CD1c-positive myeloid dendritic cell (primary cell): ENCODE results near the gene UAP1L1.
A peak's percentile ranks its signal among the peaks of the same experiment; 100 is the strongest.
"Not testable (repeated sequence)": the region's sequence is repeated elsewhere in the genome, so short reads cannot be mapped to it uniquely, and the experiment has no call there.

Source experiments
- DNase-seq: peaks from one replicate; pipeline ENCODE4 v3.0.0-alpha.2; 2016; ENCODE audit errors: extremely low spot score

The UAP1L1 gene

DNA sequence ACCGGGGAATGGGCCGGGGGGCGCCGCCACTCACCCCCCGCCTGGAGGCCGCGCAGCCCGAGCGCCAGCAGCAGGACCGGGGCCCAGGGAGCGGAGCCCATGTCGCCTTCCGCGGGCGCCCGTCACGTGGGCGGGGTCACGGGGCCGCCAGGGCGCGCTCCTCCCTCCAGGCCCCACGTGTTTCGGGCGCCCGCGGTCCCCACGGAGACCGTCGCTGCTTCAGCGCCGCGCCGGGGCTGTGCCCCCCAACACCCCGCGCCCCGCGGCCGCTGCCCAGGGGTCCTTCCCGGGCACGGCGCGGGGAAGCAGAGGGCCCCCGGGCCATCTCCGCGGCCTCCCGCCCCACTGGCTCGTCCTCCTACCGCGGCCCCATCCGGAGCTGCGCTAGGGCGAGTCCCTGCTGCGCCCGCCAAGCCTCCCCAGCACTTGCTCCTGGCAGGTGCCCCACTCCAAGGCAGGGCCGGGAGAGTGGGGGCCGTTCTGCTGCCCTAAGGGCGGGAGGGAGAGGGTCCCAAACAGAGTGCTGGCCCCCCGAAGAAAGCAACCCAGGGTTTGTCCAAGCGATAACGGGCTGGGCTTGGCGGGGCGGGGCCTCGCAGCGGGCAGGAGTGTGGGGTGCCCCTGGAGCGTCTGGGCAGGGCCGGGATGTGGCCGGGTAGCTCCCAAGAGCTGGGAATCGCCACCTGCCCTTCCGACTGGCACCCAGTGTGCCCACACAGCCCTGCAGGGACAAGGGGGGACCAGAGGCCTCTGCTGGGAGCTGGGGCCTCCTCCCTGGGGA is 37.5 kb downstream of the UAP1L1 start, which contains the start of gene DPP7:
TSS of gene DPP7 (minus strand) at position 121 of the 781 bp plus-strand sequence. CDS start at position 101, 20 bp downstream.
- DNase-seq: peak; percentile 90

DNA sequence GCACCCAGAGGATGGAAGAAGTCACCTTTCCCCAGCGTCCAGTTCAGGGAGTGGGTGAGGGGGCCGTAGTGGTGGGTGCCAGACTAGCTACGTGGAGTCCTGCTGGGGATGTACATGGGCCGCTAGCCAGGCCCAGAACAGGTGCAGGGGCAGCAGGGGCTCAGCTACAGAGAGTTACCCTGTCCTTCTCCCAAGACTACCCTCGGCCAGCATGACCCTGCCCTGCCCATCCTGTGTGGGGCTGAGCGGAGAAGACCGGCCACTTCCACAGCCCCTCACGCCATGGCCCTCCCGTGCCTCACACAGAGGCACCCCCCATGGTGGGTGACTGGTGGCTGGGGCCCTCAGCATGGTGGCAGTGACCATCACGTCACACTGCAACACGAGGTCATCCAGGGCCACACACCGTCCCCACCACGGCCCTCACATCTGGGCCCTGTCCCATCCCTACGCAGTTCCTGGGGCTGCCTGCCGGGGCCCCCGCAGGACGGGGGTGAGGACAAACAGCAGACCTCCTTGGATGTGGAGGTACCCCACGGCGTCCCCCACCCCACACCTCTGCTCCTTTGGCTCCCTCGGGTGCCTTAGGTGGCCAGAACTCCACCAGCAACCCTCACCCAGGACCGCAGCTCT is 38.2 kb downstream of the UAP1L1 start:
- no peak for DNase-seq

DNA sequence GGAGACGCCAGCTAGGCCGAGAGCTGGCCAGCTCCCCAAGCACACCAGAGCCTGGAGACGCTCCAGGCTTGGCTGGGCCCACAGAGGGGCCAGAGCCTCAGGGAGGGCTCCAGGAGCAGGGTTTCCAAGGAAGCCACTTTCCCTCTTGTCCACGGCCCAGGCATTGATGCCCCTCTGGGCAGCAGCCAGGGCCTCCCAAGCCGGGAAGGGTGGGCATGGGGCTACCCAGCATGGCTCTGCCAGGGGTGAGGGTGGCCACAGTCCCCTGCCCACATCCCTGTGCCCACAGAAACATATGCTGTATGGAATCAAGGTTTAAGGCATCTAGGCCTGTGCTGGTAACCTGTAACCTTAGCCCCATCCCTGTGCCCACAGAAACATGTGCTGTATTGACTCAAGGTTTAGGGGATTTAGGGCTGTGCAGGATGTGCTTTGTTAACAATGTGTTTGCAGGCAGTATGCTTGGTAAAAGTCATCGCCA is 38.8 kb downstream of the UAP1L1 start:
- no peak for DNase-seq

DNA sequence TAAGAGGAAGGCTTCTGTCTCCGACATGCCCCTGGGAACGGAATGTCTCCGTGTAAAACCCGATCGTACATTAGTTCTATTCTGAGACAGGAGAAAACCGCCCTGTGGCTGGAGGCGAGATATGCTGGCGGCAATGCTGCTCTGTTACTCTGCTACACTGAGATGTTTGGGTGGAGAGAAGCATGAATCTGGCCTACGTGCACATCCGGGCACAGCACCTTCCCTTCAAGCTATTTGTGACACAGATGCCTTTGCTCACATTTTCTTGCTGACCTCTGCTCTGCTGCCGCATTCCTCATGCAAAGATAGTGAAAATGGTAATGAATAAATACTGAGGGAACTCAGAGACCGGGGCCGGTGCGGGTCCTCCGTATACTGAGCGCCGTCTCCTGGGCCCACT is 39.4 kb downstream of the UAP1L1 start:
- no peak for DNase-seq

DNA sequence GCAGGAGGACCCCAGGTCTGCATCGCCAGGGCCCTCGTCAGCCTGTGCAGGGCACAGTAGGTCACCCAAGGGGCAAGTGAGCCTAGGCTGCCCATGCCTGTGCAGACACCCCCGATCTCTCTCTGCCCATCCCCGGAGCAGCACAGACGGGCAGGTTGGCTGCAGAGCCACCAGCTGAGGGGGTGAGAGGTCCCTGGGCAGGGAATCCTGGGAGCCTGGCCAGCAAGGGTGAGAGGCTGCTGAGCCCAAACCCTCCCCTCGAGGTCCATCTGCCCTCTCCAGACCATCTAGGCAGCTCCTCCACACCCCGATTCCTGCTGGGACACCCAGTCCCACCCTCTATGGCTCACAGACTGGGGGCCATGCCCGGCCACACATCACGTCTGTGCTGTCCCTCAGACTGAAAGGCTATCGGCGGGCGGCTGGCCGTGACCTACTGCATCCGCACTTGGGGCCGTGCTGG is 40.0 kb downstream of the UAP1L1 start:
- no peak for DNase-seq

DNA sequence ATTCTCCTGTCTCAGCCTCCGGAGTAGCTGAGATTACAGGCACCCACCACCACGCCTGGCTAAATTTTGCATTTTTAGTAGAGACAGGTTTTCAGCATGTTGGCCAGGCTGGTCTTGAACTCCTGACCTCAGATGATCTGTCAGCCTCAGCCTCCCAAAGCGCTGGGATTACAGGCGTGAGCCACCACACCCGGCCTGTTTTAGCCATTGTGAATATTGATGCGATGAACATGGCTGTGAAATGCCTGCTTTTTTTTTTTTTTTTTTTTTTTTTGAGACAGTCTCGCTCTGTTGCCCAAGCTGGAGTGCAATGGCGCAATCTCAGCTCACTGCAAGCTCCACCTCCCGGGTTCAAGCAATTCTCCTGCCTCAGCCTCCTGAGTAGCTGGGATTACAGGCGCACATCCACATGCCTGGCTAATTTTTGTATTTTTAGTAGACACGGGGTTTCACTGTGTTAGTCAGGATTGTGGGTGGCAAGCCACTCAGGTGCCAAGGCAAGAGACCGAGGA is 40.8 kb downstream of the UAP1L1 start:
- not testable (repeated sequence) for DNase-seq

DNA sequence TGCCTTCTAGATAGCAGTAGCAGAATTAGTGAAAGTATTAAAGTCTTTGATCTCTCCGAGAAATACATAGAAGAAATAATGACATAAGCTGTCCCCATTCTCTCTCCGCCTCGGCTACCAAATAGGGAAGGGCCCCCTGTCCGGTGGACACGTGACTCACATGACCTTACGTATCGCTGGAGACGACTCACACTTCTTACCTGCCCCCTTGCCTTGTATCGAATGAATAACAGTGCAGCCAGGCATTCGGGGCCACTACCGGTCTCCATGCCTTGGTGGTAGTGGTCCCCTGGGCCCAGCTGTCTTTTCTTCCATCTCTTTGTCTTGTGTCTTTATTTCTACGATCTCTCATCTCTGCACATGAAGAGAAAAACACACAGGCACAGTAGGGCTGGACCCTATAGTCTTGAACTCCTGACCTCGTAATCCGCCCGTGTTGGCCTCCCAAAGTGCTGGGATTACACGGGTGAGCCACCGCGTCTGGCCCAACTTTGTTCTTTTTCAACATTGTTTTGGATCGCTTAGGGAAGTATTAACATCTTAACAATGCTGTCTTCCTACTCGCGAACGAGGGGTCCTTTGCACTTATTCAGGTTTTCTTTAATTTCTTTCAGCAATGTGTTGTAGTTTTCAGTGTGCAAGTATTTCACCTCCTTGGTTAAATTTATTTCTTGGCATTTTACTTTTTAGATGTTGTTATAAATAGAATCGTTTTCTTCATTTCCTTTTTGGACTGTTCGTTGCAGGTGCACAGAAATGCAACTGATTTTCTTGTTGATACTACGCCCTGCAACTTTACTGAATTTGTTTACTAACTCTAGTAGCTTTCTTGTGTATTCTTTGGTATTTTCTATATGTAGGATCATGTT is 44.8 kb downstream of the UAP1L1 start:
- DNase-seq: not testable (repeated sequence)

DNA sequence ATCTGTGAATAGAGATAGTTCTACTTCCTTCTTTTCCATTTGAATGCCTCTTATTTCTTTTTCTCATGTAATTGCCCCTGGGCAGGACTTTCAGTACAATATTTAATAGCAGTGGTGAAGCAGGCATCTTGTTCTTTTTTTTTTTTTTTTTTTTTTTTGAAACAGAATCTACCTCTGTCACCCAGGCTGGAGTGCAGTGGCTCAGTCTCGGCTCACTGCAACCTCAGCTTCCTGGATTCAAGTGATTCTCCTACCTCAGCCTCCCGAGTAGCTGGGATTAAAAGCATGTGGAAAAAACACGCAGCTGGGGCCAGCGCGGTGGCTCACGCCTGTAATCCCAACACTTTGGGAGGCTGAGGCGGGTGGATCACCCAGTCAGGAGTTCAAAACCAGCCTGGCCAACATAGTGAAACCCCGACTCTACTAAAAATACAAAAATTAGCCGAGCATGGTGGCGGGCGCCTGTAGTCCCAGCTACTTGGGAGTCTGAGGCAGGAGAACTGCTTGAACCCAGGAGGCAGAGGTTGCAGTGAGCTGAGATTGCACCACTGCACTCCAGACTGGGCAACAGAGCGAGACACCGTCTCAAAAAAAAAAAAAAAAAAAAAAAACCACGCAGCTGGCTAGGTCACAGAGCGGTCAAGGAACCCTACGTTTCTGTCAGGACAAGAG is 45.6 kb downstream of the UAP1L1 start:
- not testable (repeated sequence) for DNase-seq

DNA sequence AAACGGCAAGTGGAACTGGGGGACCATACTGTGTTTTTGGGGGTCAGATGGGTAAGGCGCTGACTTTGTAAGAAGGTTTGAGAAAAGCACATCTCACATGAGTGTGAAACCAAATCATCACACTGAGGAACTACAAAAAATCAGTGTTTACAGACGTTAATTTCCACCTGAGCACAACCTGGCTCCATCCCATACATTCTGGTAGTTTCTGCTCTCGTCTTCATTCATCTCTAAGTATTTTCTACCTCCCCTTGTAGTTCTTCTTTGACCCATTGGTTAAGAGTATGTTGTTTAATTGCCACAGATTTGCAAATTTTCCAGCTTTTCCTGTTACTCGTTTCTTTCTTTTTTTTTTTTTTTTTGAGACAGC is 46.1 kb downstream of the UAP1L1 start:
- no peak for DNase-seq

DNA sequence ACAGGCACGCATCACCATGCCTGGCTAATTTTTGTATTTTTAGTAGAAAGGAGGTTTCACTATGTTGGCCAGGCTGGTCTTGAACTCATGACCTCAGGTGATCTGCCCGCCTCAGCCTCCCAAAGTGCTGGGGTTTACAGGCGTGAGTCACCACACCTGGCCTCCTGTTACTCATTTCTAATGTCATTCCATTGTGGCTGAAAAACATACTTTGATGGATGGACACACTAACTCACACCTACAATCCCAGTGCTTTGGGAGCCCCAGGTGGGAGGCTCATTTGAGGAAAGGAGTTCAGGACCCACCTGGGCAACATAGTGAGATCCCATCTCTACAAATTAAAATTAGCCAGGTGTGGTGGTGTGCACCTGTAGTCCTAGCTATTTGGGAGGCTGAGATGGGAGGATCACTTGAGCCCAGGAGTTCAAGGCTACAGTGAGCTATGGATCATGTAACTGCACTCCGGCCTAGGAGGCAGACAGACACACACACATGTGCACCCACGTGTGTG is 46.7 kb downstream of the UAP1L1 start:
- not testable (repeated sequence) for DNase-seq

DNA sequence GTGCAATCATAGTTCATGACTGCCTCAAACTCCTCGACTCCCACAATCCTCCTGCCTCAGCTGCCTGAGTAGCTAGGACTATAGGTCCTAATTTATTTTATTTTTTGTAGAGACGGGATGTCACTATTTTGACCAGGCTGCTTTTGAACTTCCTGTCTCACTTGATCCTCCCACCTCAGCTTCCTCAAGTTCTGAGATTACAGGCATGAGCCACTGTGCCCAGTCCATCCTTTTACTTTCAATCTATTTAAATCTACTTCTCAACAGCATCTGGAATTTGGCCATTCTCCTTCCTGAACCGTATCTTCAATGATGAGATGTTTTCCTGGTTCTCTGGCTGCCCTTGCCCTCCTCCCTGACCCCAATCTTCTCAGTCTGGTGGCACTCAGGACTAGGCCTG is 49.5 kb downstream of the UAP1L1 start:
- DNase-seq: peak; percentile 30

DNA sequence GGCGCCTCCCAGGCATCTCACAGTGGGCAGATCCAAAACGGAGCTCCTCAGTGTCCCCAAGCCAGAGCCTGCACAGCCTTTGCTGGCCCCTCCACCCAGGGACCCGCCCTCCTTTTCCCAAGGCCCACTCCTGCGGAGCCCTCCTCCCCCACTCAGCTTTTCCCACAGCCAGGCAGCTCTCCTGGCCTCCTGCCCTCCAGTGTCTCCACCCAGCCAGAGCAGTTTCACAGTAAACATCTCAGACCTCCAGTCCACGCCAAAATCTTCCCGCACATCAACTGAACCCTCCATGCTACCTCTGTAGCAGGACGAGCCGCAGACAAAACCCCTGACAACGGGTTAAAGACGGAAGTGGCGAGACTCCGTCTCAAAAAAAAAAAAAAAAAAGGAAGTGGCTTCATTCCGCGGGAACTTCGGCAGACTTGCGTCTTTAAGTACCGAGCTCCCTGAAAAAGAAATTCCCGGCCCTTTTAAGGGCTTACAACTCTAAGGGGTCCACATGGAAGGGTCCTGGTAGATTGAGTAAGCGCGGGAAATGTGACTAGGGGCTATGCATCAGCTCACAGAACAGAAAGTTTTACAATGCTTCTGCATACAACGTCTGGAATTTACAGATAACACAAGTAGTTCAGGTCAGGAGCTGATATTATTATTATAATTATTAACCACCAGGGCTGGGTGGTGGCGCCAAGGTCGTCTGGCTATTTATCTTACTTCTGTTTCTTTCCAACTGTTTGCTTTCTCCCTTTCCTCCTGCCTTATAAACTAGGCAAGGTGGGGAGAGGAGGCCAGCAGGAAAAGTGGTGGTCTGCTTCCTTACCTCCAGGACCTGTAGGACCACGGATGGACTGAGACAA is 50.2 kb downstream of the UAP1L1 start:
- peak; percentile 72 for DNase-seq

DNA sequence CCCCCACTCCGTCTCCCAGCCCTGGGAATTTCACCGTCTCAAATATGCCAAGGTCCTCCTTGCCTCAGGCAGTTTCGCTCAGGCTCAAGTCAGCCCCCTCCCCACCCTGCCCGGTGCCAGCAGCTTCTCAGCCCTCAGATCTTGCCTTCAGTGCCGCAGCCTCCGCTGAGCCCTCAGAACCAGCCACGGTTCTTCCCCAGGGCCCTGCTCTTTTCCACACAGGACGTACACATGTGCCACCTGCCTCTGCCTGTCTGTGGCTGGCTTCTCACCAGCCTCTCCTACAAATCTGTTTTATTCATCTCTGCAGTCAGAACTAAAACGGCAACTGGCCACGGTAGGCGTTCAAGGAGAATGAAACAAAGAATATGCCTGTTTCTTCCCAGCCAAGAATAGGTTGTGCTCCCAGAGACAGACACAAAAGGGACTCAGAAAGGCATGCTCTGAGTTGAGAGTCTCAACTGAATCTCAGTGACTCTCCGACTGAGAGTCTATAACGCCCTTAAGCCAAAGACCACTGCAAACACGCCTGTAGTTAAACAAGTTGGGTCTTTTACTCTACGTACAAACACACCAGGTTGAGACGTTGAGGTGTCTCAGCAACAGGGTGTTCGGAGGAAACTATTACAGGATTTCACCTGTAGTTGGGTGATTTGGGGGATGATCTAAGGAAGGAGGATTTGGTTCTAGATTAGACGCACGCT is 51.0 kb downstream of the UAP1L1 start:
- no peak for DNase-seq

DNA sequence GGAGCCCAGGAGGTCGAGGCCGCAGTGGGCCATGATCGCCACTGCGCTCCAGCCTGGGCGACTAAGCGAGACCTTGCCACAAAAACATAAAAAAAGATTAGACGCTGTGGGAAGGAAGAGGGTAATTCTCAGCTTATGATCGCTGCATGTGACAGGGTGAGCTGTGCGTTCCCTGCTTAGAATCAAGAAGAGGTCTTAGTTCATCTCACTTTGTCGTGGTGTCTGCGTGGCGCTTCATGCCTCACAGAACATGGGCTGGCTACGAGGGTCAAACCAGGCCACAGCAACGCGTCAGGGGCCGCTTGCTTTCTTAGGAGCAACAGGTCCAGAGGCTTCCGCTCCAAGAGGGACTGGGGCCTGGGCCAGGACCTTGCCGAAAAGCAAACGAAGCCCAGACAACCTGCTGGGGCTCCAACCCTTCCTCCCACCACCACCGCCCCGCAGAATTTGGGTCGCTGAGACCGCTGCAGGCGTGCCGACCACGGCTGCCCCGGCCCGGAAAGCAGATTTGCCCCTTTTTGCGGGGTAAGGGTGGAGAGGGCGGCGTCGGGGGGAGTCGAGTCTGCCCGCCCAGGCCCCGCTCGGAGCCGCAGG is 51.6 kb downstream of the UAP1L1 start:
- no peak for DNase-seq

DNA sequence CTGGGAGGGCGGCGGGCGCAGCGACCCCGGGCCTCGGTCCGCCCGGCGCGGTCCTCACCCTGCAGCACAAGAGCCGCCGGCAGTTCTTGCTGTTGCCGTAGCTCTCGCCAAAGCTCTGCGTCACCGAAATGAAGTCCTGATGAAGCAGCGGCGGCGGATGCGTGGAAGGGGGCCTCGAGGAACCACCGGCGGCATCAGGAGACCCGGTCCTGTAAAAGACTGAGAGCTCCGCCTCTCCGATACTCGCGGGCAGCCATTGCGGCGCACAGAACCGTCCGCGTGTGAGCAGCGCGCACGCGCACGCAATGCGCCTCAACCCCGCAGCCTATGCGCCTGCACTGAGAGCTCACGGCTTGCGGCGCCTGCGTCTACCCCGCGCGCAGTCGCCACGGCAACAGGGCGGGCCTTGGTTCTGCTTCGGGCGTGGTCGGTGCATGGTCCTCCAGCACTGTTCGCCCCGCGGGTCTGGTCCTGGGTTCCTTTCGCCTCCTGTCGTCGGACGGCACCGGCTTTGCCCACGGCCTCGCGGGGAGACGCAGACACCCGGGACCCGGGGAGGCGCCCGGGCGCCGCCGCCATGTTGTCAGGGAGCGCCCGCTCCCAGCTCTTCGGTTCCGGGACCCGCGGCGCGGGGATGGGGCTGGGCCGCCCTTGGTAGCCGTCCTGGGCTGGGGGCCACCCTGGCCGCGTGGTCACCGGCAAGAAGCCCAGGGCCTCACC is 52.3 kb downstream of the UAP1L1 start:
- DNase-seq: peak; percentile 96

DNA sequence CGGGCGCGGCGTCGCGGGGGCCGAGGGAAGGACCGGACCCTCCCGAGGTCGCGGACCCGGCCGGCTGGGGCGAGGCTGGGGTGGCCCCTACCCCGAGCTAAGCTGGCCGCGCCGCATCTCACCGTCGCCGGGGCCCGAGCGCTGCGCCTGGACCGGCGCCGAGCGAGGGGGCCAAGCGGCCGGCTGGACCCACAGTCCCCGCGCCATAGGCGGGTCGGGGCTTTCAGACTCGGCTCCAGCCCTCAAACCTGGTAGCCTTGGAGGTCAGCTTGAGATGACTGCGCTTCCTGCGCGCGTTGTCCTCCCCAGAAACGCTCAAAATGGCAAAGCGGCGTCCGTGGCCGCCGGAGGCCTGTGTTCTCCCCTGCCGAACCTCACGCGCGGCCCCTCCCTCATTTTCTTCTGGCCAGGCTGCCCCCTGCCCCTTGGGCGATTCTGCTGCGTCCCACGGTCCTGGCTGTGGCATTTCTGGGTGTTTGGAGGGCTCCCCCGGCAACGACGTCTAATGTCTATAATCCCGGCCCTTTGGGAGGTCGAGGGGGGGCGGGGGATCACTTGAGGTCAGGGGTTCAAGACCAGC is 52.9 kb downstream of the UAP1L1 start:
- DNase-seq: no peak
